Muscle of leg (tissue), 11 donors: ENCODE results near the gene ELOVL5. TPM values are rescaled to one million over a fixed set of nuclear protein-coding genes. Genes with fewer than 3 reads are reported as not detected.

Experiments
- DNase-seq: peaks from one replicate; pipeline ENCODE4 v3.0.0; 2013
- H3K27ac ChIP-seq: one replicate; pipeline ENCODE4 v1.5.1; 2013; ENCODE audit warnings: mild to moderate bottlenecking, low read length, control low read depth
- H3K27me3 ChIP-seq: one replicate; pipeline ENCODE4 v1.6.1; 2013; ENCODE audit warnings: low read length; ENCODE audit not compliant: control insufficient read depth, insufficient read depth
- H3K36me3 ChIP-seq: one replicate; pipeline ENCODE4 v1.6.1; 2013; ENCODE audit warnings: low read length; ENCODE audit not compliant: control insufficient read depth, insufficient read depth
- H3K4me1 ChIP-seq: one replicate; pipeline ENCODE4 v1.6.1; 2013; ENCODE audit warnings: low read length; ENCODE audit not compliant: control insufficient read depth, insufficient read depth
- H3K4me3 ChIP-seq: one replicate; pipeline ENCODE4 v1.5.1; 2013; ENCODE audit warnings: low read length, control low read depth
- H3K9me3 ChIP-seq: replicated peaks from 2 replicates; pipeline ENCODE4 v1.6.1; 2013; ENCODE audit warnings: low read depth, low read length; ENCODE audit not compliant: control insufficient read depth
- WGBS: methylation state at CpG from one replicate; pipeline ENCODE4 v1.1.5; 2013; ENCODE audit warnings: missing lambda C conversion rate; ENCODE audit not compliant: insufficient coverage; 5-methylcytosine and 5-hydroxymethylcytosine counted together
- polyA plus RNA-seq, 8 donors: library from polyadenylated mRNA; unstranded; fragments of 120-200 nt; gene quantifications; one replicate each; pipeline versions ENCODE4 v1.2.1 to v1.2.3, GENCODE V29; 2013; ENCODE audit warnings: inconsistent platforms in 1 of 8, low replicate concordance in 1 of 8; ENCODE audit not compliant: insufficient read length in 8 of 8, insufficient read depth in 1 of 8
- total RNA-seq: library from RNA; stranded (reverse); fragments of 120-200 nt; gene quantifications from one replicate; pipeline ENCODE4 v1.2.4, GENCODE V29; 2013

Gene ELOVL5
- total and polyA plus RNA-seq, 9 donors: 21.5 to 52.0 (median 38.1) TPM

- 96% methylated on average over 4 of the region's 7 CpGs for WGBS
- Histone ChIP-seq H3K9me3 (no peaks in the 10 kb centered on the region), H3K36me3 (no peaks in the 10 kb centered on the region), H3K27me3 (no peaks in the 10 kb centered on the region), H3K4me1 (no peaks in the 10 kb centered on the region), H3K4me3 (no peak overlapping the region), H3K27ac (no peak overlapping the region)
- no peak for DNase-seq
Observed at GRCh38 chr6:53378208-53378607, 29.5 kb upstream of the ELOVL5 start.

- H3K36me3 ChIP-seq: no peaks in the 10 kb centered on the region
- H3K4me3 ChIP-seq: no peak overlapping the region
- no peaks in the 10 kb centered on the region for H3K4me1 ChIP-seq
- WGBS: 100% methylated on average over 1 of the region's 3 CpGs
- H3K9me3 ChIP-seq: no peaks in the 10 kb centered on the region
- no peaks in the 10 kb centered on the region for H3K27me3 ChIP-seq
- no peak overlapping the region for H3K27ac ChIP-seq
- no peak for DNase-seq
Observed at GRCh38 chr6:53377793-53378192, 29.0 kb upstream of the ELOVL5 start.

DNA sequence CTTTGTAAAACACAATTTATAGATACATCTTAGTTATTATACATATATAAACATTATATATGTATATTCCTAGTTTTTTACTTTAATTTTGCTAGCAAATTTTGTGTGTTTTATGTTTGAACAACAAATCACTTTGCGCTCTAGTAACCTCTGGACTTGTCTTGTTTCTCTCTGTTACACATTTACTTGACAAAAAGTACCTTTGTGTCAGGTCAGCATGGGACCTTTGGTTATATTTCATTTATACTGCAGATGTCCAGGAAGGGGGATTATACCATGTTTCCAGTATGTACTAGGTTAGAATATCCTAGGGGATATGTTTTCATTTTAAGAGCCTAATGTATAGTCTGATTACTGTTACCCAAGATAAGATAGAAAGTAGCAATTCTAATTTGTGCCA is 28.5 kb upstream of the ELOVL5 start:
- DNase-seq: no peak
- Histone ChIP-seq H3K36me3 (no peaks in the 10 kb centered on the region), H3K9me3 (no peaks in the 10 kb centered on the region), H3K27ac (no peak overlapping the region), H3K4me1 (no peaks in the 10 kb centered on the region), H3K27me3 (no peaks in the 10 kb centered on the region), H3K4me3 (no peak overlapping the region)
- WGBS: no CpG with 5 or more reads among the region's 1 CpG

- Histone ChIP-seq H3K4me3 (no peak overlapping the region), H3K27ac (no peak overlapping the region)
- WGBS: 50% methylated on average over 2 of the region's 5 CpGs
Observed at GRCh38 chr6:53376661-53377226, 28.0 kb upstream of the ELOVL5 start.

GRCh38 chr6:53375847-53376246 is 27.1 kb upstream of the ELOVL5 start:
- Histone ChIP-seq H3K4me1 (no peaks in the 10 kb centered on the region), H3K4me3 (no peak overlapping the region), H3K27ac (no peak overlapping the region), H3K36me3 (no peaks in the 10 kb centered on the region), H3K27me3 (no peaks in the 10 kb centered on the region), H3K9me3 (no peaks in the 10 kb centered on the region)
- DNase-seq: no peak

More at GRCh38 chr6:53376661-53377226, 28.0 kb upstream of the ELOVL5 start:
- H3K9me3 ChIP-seq: no peaks in the 10 kb centered on the region
- no peaks in the 10 kb centered on the region for H3K36me3 ChIP-seq
- no peak for DNase-seq
- no peaks in the 10 kb centered on the region for H3K4me1 ChIP-seq
- H3K27me3 ChIP-seq: no peaks in the 10 kb centered on the region

DNA sequence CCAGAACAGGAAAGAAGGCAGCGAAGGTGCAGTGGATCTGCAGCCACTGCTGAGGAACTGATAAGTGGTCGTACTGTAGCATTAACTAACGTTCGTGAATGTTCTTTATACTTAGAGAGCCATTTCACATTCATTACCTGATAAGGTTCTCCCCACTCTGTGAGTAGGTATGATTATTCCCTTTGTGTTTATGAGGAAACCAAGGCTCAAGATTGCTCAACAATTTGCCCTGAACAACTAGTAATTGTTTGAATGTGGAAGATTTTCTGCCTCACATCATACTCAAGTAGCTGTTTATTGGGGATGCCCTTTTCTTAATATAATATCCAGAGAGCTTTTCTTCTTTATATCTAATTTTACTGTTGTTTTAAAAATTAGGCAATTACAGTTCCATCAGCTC is 24.9 kb upstream of the ELOVL5 start:
- H3K4me1 ChIP-seq: no peaks in the 10 kb centered on the region
- H3K4me3 ChIP-seq: no peak overlapping the region
- H3K27me3 ChIP-seq: no peaks in the 10 kb centered on the region
- WGBS: no CpG with 5 or more reads among the region's 4 CpGs
- no peak for DNase-seq
- H3K36me3 ChIP-seq: no peaks in the 10 kb centered on the region
- no peak overlapping the region for H3K27ac ChIP-seq
- H3K9me3 ChIP-seq: no peaks in the 10 kb centered on the region

GRCh38 chr6:53369876-53370515 is 21.2 kb upstream of the ELOVL5 start:
- 90% methylated on average over 2 of the region's 6 CpGs for WGBS
- no peak overlapping the region for H3K27ac ChIP-seq
- H3K4me1 ChIP-seq: no peaks in the 10 kb centered on the region
- no peak overlapping the region for H3K4me3 ChIP-seq
- H3K9me3 ChIP-seq: no peaks in the 10 kb centered on the region
- H3K36me3 ChIP-seq: no peaks in the 10 kb centered on the region
- no peaks in the 10 kb centered on the region for H3K27me3 ChIP-seq
- DNase-seq: no peak

DNA sequence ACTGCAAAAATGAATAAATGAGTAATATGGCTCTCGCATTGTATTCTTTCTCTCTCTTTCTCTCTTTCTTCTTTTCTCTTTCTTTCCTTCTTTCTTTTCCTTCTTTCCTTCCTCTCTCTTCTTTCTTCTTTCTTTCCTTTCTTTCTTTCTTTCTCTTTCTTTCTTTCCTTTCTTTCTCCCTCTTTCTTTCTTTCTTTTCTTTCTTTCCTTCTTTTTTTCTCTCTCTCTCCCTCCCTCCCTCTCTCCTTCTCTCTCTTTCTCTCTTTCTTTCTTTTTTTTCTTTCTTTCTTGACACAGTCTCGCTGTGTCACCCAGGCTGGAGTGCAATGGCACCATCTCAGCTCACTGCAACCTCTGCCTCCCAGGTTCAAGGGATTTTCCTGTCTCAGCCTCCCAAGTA is 20.3 kb upstream of the ELOVL5 start:
- no peaks in the 10 kb centered on the region for H3K36me3 ChIP-seq
- no peaks in the 10 kb centered on the region for H3K4me1 ChIP-seq
- no peak overlapping the region for H3K27ac ChIP-seq
- H3K27me3 ChIP-seq: no peaks in the 10 kb centered on the region
- no peaks in the 10 kb centered on the region for H3K9me3 ChIP-seq
- no peak overlapping the region for H3K4me3 ChIP-seq
- 100% methylated on average over 1 of the region's 2 CpGs for WGBS
- DNase-seq: no peak

- 100% methylated on average over 2 of the region's 4 CpGs for WGBS
- H3K9me3 ChIP-seq: no peaks in the 10 kb centered on the region
Observed at GRCh38 chr6:53366128-53366641, 17.4 kb upstream of the ELOVL5 start.

GRCh38 chr6:53363341-53364079 is 14.8 kb upstream of the ELOVL5 start:
- Histone ChIP-seq H3K36me3 (no peaks in the 10 kb centered on the region), H3K4me1 (peaks cover 10% of the 10 kb centered on the region), H3K4me3 (no peak overlapping the region), H3K27me3 (no peaks in the 10 kb centered on the region), H3K27ac (no peak overlapping the region), H3K9me3 (no peaks in the 10 kb centered on the region)
- no peak for DNase-seq
- WGBS: 97% methylated on average over 34 of the region's 37 CpGs

More at GRCh38 chr6:53366128-53366641, 17.4 kb upstream of the ELOVL5 start:
- Histone ChIP-seq H3K4me1 (no peaks in the 10 kb centered on the region), H3K36me3 (no peaks in the 10 kb centered on the region), H3K27me3 (no peaks in the 10 kb centered on the region), H3K27ac (no peak overlapping the region), H3K4me3 (no peak overlapping the region)
- no peak for DNase-seq
